HG03025 (cell line): ENCODE data around the gene TP53AIP1.

Experiments
- ATAC-seq: cut with Tn5 transposase; IDR thresholded peaks from one replicate; pipeline ENCODE4 v1.9.1; 2021; ENCODE audit warnings: mild to moderate bottlenecking, moderate library complexity; ENCODE audit not compliant: unreplicated experiment, low FRiP score

The TP53AIP1 gene

GRCh38 chr11:128892866-128893565, 49.7 kb downstream of the TP53AIP1 start:
- ATAC-seq: no peak

GRCh38 chr11:128891913-128892398, 50.7 kb downstream of the TP53AIP1 start:
- ATAC-seq: no peak

DNA sequence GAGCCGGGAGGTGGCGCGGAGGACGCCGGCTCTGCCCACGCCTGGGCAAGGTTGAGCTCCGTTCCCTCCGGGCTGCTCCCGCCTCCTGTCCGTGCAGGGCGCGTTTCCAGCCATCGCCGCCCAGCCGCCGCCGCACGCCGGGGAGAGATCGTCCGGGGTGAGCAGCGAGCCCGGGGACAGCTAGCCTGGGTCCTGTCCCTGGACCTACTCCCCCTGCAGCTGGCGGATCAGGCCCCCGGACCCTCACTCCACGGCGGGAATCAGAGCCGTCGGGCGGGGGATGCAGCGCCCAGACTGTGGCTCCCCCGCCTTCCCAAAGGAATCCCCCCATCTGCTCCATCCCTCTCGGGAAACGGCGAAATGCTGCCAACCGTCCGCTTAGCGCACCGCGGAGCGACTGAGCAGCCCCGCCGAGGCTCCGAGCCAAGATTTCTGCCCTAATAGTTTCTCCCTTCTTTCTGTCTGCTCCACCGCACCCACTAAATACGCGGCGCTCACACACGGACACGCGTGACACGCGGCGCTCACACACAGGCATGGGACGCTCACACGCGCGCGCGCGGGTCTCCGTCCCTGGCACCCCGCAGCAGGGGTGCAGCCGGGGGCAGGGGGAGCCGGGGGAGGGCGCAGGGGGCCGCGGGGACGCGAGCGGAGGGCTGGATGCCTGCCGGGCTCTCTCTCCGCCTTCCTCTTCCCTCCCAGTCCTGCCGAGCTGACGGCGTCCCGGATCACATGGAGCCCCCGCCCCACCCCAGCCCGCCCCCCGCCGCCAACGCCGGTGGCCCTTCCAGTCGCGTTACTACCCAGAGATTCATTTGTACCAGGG, 51.9 kb downstream of the TP53AIP1 start, which contains the start of gene KCNJ5:
Gene KCNJ5, plus strand, starts transcription at position 814 of the 826 bp plus-strand sequence. CDS start 19,918 bp downstream, outside the sequence.
- ATAC-seq: no peak

- no peak for ATAC-seq
Measured at GRCh38 chr11:128890216-128890542, 52.5 kb downstream of the TP53AIP1 start.

DNA sequence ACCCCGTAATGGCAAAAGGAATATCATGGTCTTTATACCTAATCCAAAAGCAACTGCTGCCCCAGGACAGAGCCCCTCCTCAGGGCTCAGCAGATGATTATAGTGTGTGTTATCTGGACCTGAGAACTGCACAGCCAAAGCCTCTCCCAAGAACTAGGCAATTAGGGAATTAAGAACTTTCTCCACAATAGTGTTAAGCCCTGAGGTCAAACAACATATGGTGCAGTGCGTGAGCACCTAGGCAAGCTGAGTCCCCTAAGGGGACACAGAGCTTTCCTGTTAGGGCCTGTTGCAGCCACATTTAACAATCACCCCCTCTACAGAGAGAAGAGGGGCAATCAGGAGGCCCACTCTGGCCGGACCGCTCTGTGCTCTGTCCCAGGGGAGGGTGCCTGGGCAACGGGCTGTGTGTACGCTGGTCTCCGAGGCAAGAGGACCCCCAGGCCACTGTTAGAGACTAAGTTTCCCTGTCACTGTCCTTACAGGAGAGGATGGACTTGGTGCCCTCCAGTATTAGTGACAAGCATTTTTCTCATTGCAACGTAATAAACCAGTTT, 52.9 kb downstream of the TP53AIP1 start:
- ATAC-seq: no peak

- no peak for ATAC-seq
Measured at GRCh38 chr11:128888034-128888985, 54.4 kb downstream of the TP53AIP1 start.

DNA sequence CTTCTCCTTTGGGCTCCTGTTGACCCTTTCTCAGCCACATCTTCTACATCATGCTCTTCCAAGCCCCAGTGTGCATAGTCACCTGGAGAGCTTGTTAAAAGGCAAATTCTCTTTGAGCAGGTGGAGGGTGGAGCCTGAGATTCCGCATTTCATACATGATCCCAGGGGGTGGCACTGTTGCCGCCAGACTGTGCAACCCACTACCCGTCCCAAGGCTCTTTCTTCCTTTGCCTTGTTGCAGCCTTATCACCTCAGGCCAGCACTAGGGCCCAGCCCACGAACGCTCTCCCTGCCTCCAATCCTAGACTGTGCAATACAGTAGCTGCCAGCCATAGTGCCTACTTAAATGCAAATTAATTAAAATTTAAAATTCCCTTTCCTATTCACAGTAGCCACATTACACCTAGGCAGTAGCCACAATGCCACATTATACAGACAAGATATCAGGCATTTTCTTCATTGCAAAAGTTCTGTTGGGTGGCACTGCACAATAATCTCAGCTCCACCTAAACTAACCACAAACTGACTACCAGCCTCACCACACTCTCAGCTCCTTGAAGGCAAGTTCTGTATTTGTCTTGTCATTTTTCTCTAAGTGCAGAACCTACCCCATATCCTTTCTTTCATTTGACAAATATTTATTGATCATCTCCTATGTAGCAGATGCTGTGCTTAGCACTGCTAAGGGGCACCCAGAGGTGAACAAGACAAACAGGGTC, 56.1 kb downstream of the TP53AIP1 start:
- no peak for ATAC-seq
